BLaER1 (cell line): ENCODE data around the gene SH3BGRL3.
A peak's percentile ranks its signal among the peaks of the same experiment; 100 is the strongest.
"Not testable (repeated sequence)": the region's sequence is repeated elsewhere in the genome, so short reads cannot be mapped to it uniquely, and the experiment has no call there.

ENCODE experiments used
- H3K27ac ChIP-seq: shearing (Covaris generic); formaldehyde crosslinking; 2 replicates; pipeline ENCODE4 v1.8.1; 2022
- H3K27me3 ChIP-seq: shearing (Covaris generic); formaldehyde crosslinking; 2 replicates; pipeline ENCODE4 v1.8.1; 2022
- H3K36me3 ChIP-seq: shearing (Covaris generic); formaldehyde crosslinking; 2 replicates; pipeline ENCODE4 v1.8.1; 2022
- H3K4me1 ChIP-seq: shearing (Covaris generic); formaldehyde crosslinking; 2 replicates; pipeline ENCODE4 v1.8.1; 2022
- H3K4me2 ChIP-seq: shearing (Covaris generic); formaldehyde crosslinking; 2 replicates; pipeline ENCODE4 v1.8.1; 2022
- H3K4me3 ChIP-seq: shearing (Covaris generic); formaldehyde crosslinking; 2 replicates; pipeline ENCODE4 v1.8.1; 2022
- H3K9ac ChIP-seq: shearing (Covaris generic); formaldehyde crosslinking; 2 replicates; pipeline ENCODE4 v1.8.1; 2022
- H3K9me3 ChIP-seq: shearing (Covaris generic); formaldehyde crosslinking; 2 replicates; pipeline ENCODE4 v1.8.1; 2022
- H4K20me1 ChIP-seq: shearing (Covaris generic); formaldehyde crosslinking; 2 replicates; pipeline ENCODE4 v1.8.1; 2022
- Cebpa-rat ChIP-seq: shearing (Covaris generic); IDR thresholded peaks from 2 replicates; pipeline ENCODE4 v1.8.1; 2022

Gene SH3BGRL3

GRCh38 chr1:26279456-26280332 is at the start of gene SH3BGRL3:
Gene SH3BGRL3 (plus strand): TSS chr1:26280086. CDS start chr1:26280156, 70 bp downstream.
- H3K4me2 ChIP-seq = peak within 1 kb of the TSS; percentile 96
- H3K27me3 ChIP-seq = no peaks in the 10 kb centered on the region
- H3K4me1 ChIP-seq = peaks cover 89% of the 10 kb centered on the region
- peaks cover 31% of the 10 kb centered on the region for H4K20me1 ChIP-seq
- H3K36me3 ChIP-seq = peaks cover 68% of the 10 kb centered on the region
- no peaks in the 10 kb centered on the region for H3K9me3 ChIP-seq
- peak within 1 kb of the TSS; percentile 89 for H3K9ac ChIP-seq
- peak within 1 kb of the TSS; percentile 98 for H3K27ac ChIP-seq
- H3K4me3 ChIP-seq = peak within 1 kb of the TSS; percentile 86
- no peak for TF ChIP-seq Cebpa-rat

- peaks cover 15% of the 10 kb centered on the region for H3K27me3 ChIP-seq
Observed at GRCh38 chr1:26230682-26231081, 49.2 kb upstream of the SH3BGRL3 start.

GRCh38 chr1:26233903-26234643 is 45.8 kb upstream of the SH3BGRL3 start, which contains the start of gene CEP85:
Gene CEP85 (plus strand): TSS chr1:26234200. CDS start chr1:26239784, 5,584 bp downstream.
- Histone ChIP-seq H4K20me1 (peaks cover 48% of the 10 kb centered on the region), H3K4me3 (peak within 1 kb of the TSS; percentile 84), H3K9me3 (no peaks in the 10 kb centered on the region), H3K36me3 (peaks cover 10% of the 10 kb centered on the region; the same call in 1 of the 2 replicates), H3K4me1 (peaks cover 34% of the 10 kb centered on the region), H3K4me2 (peak within 1 kb of the TSS; percentile 93), H3K9ac (peak within 1 kb of the TSS; percentile 89), H3K27ac (peak within 1 kb of the TSS; percentile 85), H3K27me3 (no peaks in the 10 kb centered on the region)
- no peak for TF ChIP-seq Cebpa-rat

More at GRCh38 chr1:26230682-26231081, 49.2 kb upstream of the SH3BGRL3 start:
- not testable (repeated sequence) for H3K27ac ChIP-seq, H3K9ac ChIP-seq, H3K9me3 ChIP-seq, H3K4me3 ChIP-seq, H3K4me2 ChIP-seq, H3K36me3 ChIP-seq
- H3K4me1 ChIP-seq = peaks cover 27% of the 10 kb centered on the region
- H4K20me1 ChIP-seq = peaks cover 14% of the 10 kb centered on the region

- Histone ChIP-seq H3K4me2 (peak overlapping the region; percentile 93), H3K4me3 (peak overlapping the region; percentile 84), H3K36me3 (peaks cover 17% of the 10 kb centered on the region), H3K27ac (peak overlapping the region; percentile 85), H3K9ac (peak overlapping the region; percentile 89), H3K9me3 (no peaks in the 10 kb centered on the region), H4K20me1 (peaks cover 55% of the 10 kb centered on the region), H3K27me3 (no peaks in the 10 kb centered on the region), H3K4me1 (peaks cover 34% of the 10 kb centered on the region)
- TF ChIP-seq Cebpa-rat = no peak
Observed at GRCh38 chr1:26234644-26235370, 45.1 kb upstream of the SH3BGRL3 start.

- H3K27ac ChIP-seq = no peak overlapping the region
- H3K4me2 ChIP-seq = peak overlapping the region; percentile 93
- no peak overlapping the region for H3K4me3 ChIP-seq
- peaks cover 80% of the 10 kb centered on the region for H4K20me1 ChIP-seq
- H3K9me3 ChIP-seq = no peaks in the 10 kb centered on the region
- TF ChIP-seq Cebpa-rat = no peak
- no peak overlapping the region for H3K9ac ChIP-seq
- H3K27me3 ChIP-seq = no peaks in the 10 kb centered on the region
- H3K36me3 ChIP-seq = peaks cover 43% of the 10 kb centered on the region
- peaks cover 34% of the 10 kb centered on the region for H3K4me1 ChIP-seq
Observed at GRCh38 chr1:26237230-26237966, 42.5 kb upstream of the SH3BGRL3 start.

- Histone ChIP-seq H3K9ac (no peak overlapping the region), H3K4me1 (peaks cover 27% of the 10 kb centered on the region), H4K20me1 (peaks cover 97% of the 10 kb centered on the region), H3K36me3 (peaks cover 68% of the 10 kb centered on the region), H3K9me3 (no peaks in the 10 kb centered on the region), H3K27me3 (no peaks in the 10 kb centered on the region), H3K4me2 (no peak overlapping the region), H3K27ac (no peak overlapping the region), H3K4me3 (no peak overlapping the region)
- no peak for TF ChIP-seq Cebpa-rat
Observed at GRCh38 chr1:26239936-26240335, 40.0 kb upstream of the SH3BGRL3 start.

GRCh38 chr1:26252718-26253117 is 27.2 kb upstream of the SH3BGRL3 start:
- Histone ChIP-seq H3K27ac (no peak overlapping the region), H3K9me3 (no peaks in the 10 kb centered on the region), H3K4me2 (no peak overlapping the region), H3K36me3 (peaks cover 99% of the 10 kb centered on the region), H3K4me3 (no peak overlapping the region), H3K4me1 (peaks cover 11% of the 10 kb centered on the region; the same call in 1 of the 2 replicates), H3K9ac (no peak overlapping the region), H4K20me1 (peaks cover 69% of the 10 kb centered on the region), H3K27me3 (no peaks in the 10 kb centered on the region)
- TF ChIP-seq Cebpa-rat = no peak

- H3K36me3 ChIP-seq = peaks cover 100% of the 10 kb centered on the region
- peaks cover 11% of the 10 kb centered on the region; the same call in 1 of the 2 replicates for H3K4me1 ChIP-seq
- no peak overlapping the region for H3K27ac ChIP-seq
- H3K9me3 ChIP-seq = no peaks in the 10 kb centered on the region
- H4K20me1 ChIP-seq = peaks cover 65% of the 10 kb centered on the region
- no peak overlapping the region for H3K9ac ChIP-seq
- H3K4me2 ChIP-seq = no peak overlapping the region
- TF ChIP-seq Cebpa-rat = no peak
- no peaks in the 10 kb centered on the region for H3K27me3 ChIP-seq
- H3K4me3 ChIP-seq = no peak overlapping the region
Observed at GRCh38 chr1:26254404-26254803, 25.5 kb upstream of the SH3BGRL3 start.

GRCh38 chr1:26257222-26257621 is 22.7 kb upstream of the SH3BGRL3 start:
- peaks cover 6% of the 10 kb centered on the region; the same call in 1 of the 2 replicates for H3K4me1 ChIP-seq
- H4K20me1 ChIP-seq = peaks cover 54% of the 10 kb centered on the region
- no peak overlapping the region for H3K4me2 ChIP-seq
- H3K4me3 ChIP-seq = no peak overlapping the region
- H3K27me3 ChIP-seq = no peaks in the 10 kb centered on the region
- no peak overlapping the region for H3K27ac ChIP-seq
- H3K36me3 ChIP-seq = peaks cover 100% of the 10 kb centered on the region
- H3K9me3 ChIP-seq = no peaks in the 10 kb centered on the region
- H3K9ac ChIP-seq = no peak overlapping the region
- TF ChIP-seq Cebpa-rat = no peak
